Hematopoietic multipotent progenitor cell treated with erythropoietin and hydrocortisone succinate and interleukin-3 and kit ligand, for 4 days (in vitro differentiated cells): ENCODE measurements around the gene ST8SIA6.
"Not testable (repeated sequence)": the region's sequence is repeated elsewhere in the genome, so short reads cannot be mapped to it uniquely, and the experiment has no call there.

ENCODE experiments used
- DNase-seq: peaks from one replicate; pipeline ENCODE4 v3.0.0-alpha.2; 2015

Gene ST8SIA6

GRCh38 chr10:17425584-17426262, 28.7 kb downstream of the ST8SIA6 start:
- peak; percentile 99 for DNase-seq

- DNase-seq, result peak; percentile 77
Measured at GRCh38 chr10:17423632-17424186, 30.7 kb downstream of the ST8SIA6 start.

- no peak for DNase-seq
Measured at GRCh38 chr10:17422931-17423330, 31.5 kb downstream of the ST8SIA6 start.

GRCh38 chr10:17418249-17418648, 36.1 kb downstream of the ST8SIA6 start:
- no peak for DNase-seq

- no peak for DNase-seq
Measured at GRCh38 chr10:17416442-17417211, 37.8 kb downstream of the ST8SIA6 start.

GRCh38 chr10:17415046-17415658, 39.2 kb downstream of the ST8SIA6 start:
- DNase-seq, result no peak

- DNase-seq, result peak; percentile 67
Measured at GRCh38 chr10:17414484-17414883, 39.9 kb downstream of the ST8SIA6 start.

- DNase-seq, result peak; percentile 67
Measured at GRCh38 chr10:17413876-17414275, 40.5 kb downstream of the ST8SIA6 start.

- peak; percentile 90 for DNase-seq
Measured at GRCh38 chr10:17412323-17412722, 42.1 kb downstream of the ST8SIA6 start.

GRCh38 chr10:17410907-17411306, 43.5 kb downstream of the ST8SIA6 start:
- no peak for DNase-seq

GRCh38 chr10:17409170-17409733, 45.1 kb downstream of the ST8SIA6 start:
- DNase-seq, result peak; percentile 80

- peak; percentile 63 for DNase-seq
Measured at GRCh38 chr10:17407047-17407446, 47.3 kb downstream of the ST8SIA6 start.

GRCh38 chr10:17406036-17406834, 48.2 kb downstream of the ST8SIA6 start:
- no peak for DNase-seq

- DNase-seq, result no peak
Measured at GRCh38 chr10:17403161-17403560, 51.2 kb downstream of the ST8SIA6 start.

- DNase-seq, result not testable (repeated sequence)
Measured at GRCh38 chr10:17402040-17402439, 52.4 kb downstream of the ST8SIA6 start.

- DNase-seq, result peak; percentile 45
Measured at GRCh38 chr10:17396004-17396403, 58.4 kb downstream of the ST8SIA6 start.

GRCh38 chr10:17394854-17395253, 59.5 kb downstream of the ST8SIA6 start:
- peak; percentile 71 for DNase-seq

GRCh38 chr10:17387861-17388503, 66.4 kb downstream of the ST8SIA6 start:
- DNase-seq, result no peak

- peak; percentile 37 for DNase-seq
Measured at GRCh38 chr10:17386616-17387075, 67.7 kb downstream of the ST8SIA6 start.

- DNase-seq, result no peak
Measured at GRCh38 chr10:17386021-17386420, 68.4 kb downstream of the ST8SIA6 start.

GRCh38 chr10:17385066-17385465, 69.3 kb downstream of the ST8SIA6 start:
- no peak for DNase-seq
